ENCODE data around the gene UBE2B.
"Not testable (repeated sequence)": the region's sequence is repeated elsewhere in the genome, so short reads cannot be mapped to it uniquely, and the experiment has no call there.

Gene UBE2B

GRCh38 chr5:134370871-134371833 lies at the start of gene UBE2B:
Gene UBE2B (plus strand): TSS chr5:134371569. CDS start chr5:134371596, 27 bp downstream.
- DNase-seq (ENCODE audit: low spot score) = peak; percentile 100

DNA sequence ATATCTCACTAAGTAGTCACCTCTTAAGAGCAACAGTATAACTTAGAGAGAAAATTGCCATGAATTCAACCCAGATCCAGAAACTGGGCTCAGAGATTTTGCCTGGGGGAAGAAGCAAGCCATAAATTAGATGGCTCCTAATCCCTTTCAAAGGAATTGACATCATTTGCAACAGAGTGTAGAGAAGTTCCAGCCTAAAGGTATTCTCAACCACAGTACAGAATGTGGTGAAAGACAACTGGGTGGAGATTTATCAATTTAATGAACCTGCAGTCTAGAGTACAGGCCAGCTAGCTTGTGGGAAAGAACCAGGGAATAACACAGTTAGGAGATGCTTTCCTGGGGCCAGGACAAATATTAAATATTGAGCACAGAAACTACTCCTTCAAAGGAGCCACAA lies 44.0 kb upstream of the UBE2B start:
- no peak for DNase-seq (ENCODE audit: low spot score)

DNA sequence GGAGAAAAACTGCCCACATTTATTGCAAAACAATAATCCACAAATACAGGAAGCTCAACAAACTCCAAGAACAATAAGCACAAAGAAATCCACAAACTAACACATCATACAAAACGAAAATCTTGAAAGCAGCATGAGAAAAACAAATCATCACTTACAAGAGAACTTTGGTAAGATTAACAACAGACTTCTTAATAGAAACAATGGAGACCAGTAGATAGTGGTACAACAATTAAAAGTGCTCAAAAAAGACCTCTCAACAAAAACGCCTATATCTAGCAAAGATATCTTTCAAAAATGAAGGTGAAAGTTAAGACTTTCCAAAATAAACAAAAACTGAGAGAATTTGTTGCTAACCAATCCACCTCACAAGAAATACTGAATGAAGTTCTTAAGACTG lies 42.8 kb upstream of the UBE2B start:
- peak; percentile 40 for DNase-seq (ENCODE audit: low spot score)

DNA sequence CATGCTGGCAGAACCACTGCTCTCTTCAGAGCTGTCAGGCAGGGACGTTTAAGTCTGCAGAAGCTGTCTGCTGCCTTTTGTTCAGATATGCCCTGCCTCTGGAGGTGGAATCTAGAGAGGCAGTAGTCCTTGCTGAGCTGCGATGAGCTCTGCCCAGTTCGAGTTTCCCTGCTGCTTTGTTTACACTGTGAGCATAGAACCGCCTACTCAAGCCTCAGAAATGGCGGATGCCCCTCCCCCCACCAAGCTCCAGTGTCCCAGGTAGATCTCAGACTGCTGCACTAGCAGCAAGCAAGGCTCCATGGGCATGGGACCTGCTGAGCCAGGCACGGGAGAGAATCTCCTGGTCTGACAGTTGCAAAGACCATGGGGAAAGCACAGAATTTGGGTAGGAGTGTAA lies 34.5 kb upstream of the UBE2B start:
- DNase-seq (ENCODE audit: low spot score) = not testable (repeated sequence)

- not testable (repeated sequence) for DNase-seq (ENCODE audit: low spot score)
These were observed 27.9 kb upstream of the UBE2B start for GRCh38 chr5:134343500-134343899.

- not testable (repeated sequence) for DNase-seq (ENCODE audit: low spot score)
These were observed 25.9 kb upstream of the UBE2B start for GRCh38 chr5:134345476-134345875.

GRCh38 chr5:134345996-134346395 lies 25.4 kb upstream of the UBE2B start:
- no peak for DNase-seq (ENCODE audit: low spot score)

- DNase-seq (ENCODE audit: low spot score) = no peak
These were observed 21.9 kb upstream of the UBE2B start for GRCh38 chr5:134349463-134349862.

DNA sequence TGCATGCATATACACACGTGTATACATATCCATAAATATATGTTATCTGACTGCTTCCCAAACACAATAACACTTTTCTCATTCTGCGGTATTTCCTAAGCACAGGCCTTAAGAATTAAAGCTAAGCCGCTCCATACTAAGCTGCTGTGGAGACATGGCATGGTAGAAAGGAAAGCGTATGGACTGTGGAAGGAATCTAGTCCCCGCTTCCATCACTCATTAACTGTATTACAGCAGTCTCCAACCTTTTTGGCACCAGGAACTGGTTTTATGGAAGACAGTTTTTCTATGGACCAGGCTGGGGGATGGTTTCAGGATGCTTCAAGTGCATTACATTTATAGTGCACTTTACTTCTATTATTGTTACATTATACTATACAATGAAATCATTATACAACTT lies 15.7 kb upstream of the UBE2B start:
- DNase-seq (ENCODE audit: low spot score) = no peak

- DNase-seq (ENCODE audit: low spot score) = no peak
These were observed 5.8 kb upstream of the UBE2B start for GRCh38 chr5:134365604-134366003.

GRCh38 chr5:134370311-134370870 lies 978 bp upstream of the UBE2B start:
- no peak for DNase-seq (ENCODE audit: low spot score)

DNA sequence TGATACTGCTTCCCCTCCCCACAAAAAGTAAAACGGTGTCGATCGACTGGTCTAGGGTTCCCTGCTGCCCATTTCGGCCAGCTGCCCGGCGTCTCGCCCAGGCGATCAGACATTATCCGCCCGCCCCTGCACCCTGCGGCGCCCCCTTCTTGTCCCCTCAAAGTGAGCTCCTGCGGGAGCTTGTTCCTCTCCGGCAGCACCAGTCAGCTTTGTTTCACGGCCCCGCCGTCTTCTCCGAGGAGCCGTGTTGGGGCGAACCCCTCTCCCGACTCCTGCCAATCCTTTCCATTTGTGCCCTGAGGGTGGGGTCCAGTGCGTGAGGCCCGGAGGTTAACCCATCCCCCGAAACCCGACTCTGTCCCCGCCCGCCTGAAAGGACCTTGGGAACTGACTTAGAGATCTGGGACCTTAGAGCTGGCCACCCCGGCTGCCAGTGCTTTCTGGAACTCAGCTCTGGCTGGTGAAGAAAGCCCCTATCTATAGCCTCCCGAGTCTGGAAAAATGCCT lies 518 bp downstream of the UBE2B start:
- peak; percentile 69 for DNase-seq (ENCODE audit: low spot score)

GRCh38 chr5:134373633-134374032 lies 2.3 kb downstream of the UBE2B start:
- DNase-seq (ENCODE audit: low spot score) = not testable (repeated sequence)

GRCh38 chr5:134374232-134374631 lies 2.9 kb downstream of the UBE2B start:
- DNase-seq (ENCODE audit: low spot score) = no peak

DNA sequence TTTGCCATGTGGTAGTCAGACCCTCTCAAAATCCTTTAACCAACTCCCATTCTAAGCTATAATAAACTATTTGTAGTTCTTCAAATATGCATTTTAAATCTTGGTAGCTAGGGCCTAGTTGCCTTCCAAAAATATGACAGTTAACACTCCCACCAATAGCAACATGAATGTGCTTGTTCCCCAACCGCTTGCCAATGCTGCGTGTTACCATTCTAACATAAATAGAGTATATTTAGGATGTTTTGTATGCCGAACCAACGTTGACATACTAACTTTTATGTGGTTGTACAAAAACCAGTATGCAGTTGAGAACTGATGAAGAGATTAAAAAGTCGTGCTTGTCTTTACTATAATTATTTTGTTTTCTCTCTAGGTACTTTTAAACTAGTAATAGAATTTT lies 9.0 kb downstream of the UBE2B start:
- DNase-seq (ENCODE audit: low spot score) = no peak

DNA sequence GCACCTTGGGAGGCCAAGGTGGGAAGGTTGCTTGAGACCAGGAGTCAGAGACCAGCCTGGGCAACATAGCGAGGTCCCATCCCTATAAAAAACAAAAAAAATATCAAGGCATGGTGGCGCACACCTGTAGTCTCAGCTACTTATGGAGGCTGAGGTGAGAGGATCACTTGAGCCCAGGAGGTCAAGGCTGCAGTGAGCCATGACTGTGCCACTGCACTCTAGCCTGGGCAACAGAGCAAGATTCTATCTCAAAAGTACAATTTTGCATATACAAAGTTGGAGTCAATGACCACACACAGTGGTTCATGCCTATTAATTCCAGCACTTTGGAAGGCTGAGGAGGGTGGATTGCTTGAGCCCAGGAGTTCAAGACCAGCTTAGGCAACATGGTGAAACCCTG lies 10.8 kb downstream of the UBE2B start:
- not testable (repeated sequence) for DNase-seq (ENCODE audit: low spot score)

DNA sequence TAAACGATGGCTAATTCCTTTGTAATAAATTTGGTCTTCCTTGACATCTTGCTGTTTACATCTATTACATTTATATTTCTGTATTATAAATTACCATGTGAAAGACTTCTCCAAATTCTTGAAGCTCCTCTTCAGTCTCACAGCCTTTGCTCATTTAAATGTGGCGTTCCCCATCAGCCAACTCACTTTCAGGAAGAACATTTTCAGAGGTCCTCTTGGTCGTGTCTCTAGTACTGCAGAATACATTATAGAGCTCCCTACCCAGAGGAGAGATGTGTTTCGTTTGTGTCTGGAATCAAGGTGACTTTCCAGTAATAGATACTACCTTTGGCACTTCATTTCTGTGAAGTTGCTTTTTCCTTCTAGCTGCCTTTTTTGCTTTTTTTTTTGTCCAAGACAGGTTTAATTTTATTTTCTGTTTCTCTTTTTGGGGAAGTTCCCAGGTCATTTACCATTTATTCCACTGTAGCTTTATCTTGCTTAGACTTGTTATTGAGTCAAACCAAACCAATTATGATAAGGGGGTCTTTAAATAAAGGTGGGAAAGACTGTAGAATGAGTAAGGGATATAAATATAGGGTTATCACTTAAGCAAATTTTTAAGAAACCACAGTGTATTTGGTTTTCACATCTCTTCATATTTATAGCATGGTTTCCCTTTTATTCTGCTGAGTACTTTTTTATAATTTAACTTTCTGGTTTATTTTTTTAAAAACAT lies 12.8 kb downstream of the UBE2B start:
- DNase-seq (ENCODE audit: low spot score) = no peak

- no peak for DNase-seq (ENCODE audit: low spot score)
These were observed 16.1 kb downstream of the UBE2B start for GRCh38 chr5:134387443-134387842.

GRCh38 chr5:134392301-134392700 lies 20.9 kb downstream of the UBE2B start:
- DNase-seq (ENCODE audit: low spot score) = no peak

DNA sequence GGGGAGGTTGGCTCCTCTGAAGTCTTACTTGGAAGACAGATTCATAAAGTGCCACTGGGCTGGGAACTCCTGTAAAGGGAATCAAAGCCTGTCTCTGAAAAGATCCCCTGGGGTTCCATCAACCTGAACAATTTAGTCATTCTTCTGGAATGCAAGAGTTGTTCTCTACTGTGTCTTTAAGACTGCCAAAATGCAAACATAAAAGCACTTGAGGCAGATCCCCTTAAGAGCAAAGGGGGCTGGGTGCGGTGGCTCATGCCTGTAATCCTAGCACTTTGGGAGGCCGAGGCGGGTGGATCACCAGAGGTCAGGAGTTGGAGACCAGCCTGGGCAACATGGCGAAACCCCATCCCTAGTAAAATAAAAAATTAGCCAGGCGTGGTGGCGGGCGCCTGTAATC lies 23.6 kb downstream of the UBE2B start:
- no peak for DNase-seq (ENCODE audit: low spot score)

GRCh38 chr5:134396274-134396673 lies 24.9 kb downstream of the UBE2B start:
- no peak for DNase-seq (ENCODE audit: low spot score)

- no peak for DNase-seq (ENCODE audit: low spot score)
These were observed 25.8 kb downstream of the UBE2B start for GRCh38 chr5:134397196-134397595.
